MG63 (cell line): Measurements from ENCODE around the gene SESTD1. TPM values are rescaled to one million over a fixed set of nuclear protein-coding genes. Genes with fewer than 3 reads are reported as not detected.

Experiments used
- DNase-seq: peaks from one replicate; pipeline ENCODE4 v3.0.0-alpha.2; 2020
- H3K27me3 ChIP-seq: fragments of 250-450 bp; sonication (Bioruptor Pico); 2 replicates; pipeline ENCODE4 v1.5.1; 2020; ENCODE audit warnings: mild to moderate bottlenecking, moderate library complexity
- H3K36me3 ChIP-seq: fragments of 250-450 bp; sonication (Bioruptor Pico); 2 replicates; pipeline ENCODE4 v1.5.1; 2020; ENCODE audit warnings: mild to moderate bottlenecking, moderate library complexity
- H3K4me3 ChIP-seq: fragments of 250-450 bp; sonication (Bioruptor Pico); 2 replicates; pipeline ENCODE4 v1.5.1; 2020; ENCODE audit warnings: mild to moderate bottlenecking, moderate library complexity
- H3K9me3 ChIP-seq: fragments of 250-450 bp; sonication (Bioruptor Pico); 2 replicates; pipeline ENCODE4 v1.5.1; 2020; ENCODE audit warnings: mild to moderate bottlenecking, moderate library complexity
- total RNA-seq: library from RNA; depleted of rRNA; stranded (reverse); fragments of >200 nt; shearing (Covaris generic); gene quantifications from 2 replicates; pipeline ENCODE4 v1.2.3, GENCODE V29; 2014; ENCODE audit warnings: low replicate concordance

The SESTD1 gene
- total RNA-seq, 1 experiment from 2014 or later: 5.5 TPM

GRCh38 chr2:179272406-179273192, 8.0 kb upstream of the SESTD1 start:
- Histone ChIP-seq H3K9me3 (no peaks in the 10 kb centered on the region), H3K4me3 (no peak overlapping the region), H3K27me3 (no peaks in the 10 kb centered on the region), H3K36me3 (no peaks in the 10 kb centered on the region)
- DNase-seq: no peak

GRCh38 chr2:179270689-179271088, 6.1 kb upstream of the SESTD1 start:
- no peaks in the 10 kb centered on the region for H3K36me3 ChIP-seq
- H3K27me3 ChIP-seq: no peaks in the 10 kb centered on the region
- H3K4me3 ChIP-seq: no peak overlapping the region
- DNase-seq: no peak
- H3K9me3 ChIP-seq: no peaks in the 10 kb centered on the region

GRCh38 chr2:179268277-179268925, 3.8 kb upstream of the SESTD1 start:
- H3K27me3 ChIP-seq: no peaks in the 10 kb centered on the region
- no peaks in the 10 kb centered on the region for H3K36me3 ChIP-seq
- H3K4me3 ChIP-seq: no peak overlapping the region
- peak; percentile 71 for DNase-seq
- H3K9me3 ChIP-seq: no peaks in the 10 kb centered on the region

GRCh38 chr2:179266271-179266670, 1.6 kb upstream of the SESTD1 start:
- DNase-seq: no peak
- Histone ChIP-seq H3K4me3 (no peak overlapping the region), H3K36me3 (no peaks in the 10 kb centered on the region; the same call in 1 of the 2 replicates), H3K27me3 (no peaks in the 10 kb centered on the region), H3K9me3 (no peaks in the 10 kb centered on the region)

- H3K4me3 ChIP-seq: peak overlapping the region; percentile 42
- DNase-seq: no peak
- no peaks in the 10 kb centered on the region for H3K9me3 ChIP-seq
- no peaks in the 10 kb centered on the region; the same call in 1 of the 2 replicates for H3K36me3 ChIP-seq
- H3K27me3 ChIP-seq: no peaks in the 10 kb centered on the region
These were observed 464 bp upstream of the SESTD1 start for GRCh38 chr2:179265082-179265510.

DNA sequence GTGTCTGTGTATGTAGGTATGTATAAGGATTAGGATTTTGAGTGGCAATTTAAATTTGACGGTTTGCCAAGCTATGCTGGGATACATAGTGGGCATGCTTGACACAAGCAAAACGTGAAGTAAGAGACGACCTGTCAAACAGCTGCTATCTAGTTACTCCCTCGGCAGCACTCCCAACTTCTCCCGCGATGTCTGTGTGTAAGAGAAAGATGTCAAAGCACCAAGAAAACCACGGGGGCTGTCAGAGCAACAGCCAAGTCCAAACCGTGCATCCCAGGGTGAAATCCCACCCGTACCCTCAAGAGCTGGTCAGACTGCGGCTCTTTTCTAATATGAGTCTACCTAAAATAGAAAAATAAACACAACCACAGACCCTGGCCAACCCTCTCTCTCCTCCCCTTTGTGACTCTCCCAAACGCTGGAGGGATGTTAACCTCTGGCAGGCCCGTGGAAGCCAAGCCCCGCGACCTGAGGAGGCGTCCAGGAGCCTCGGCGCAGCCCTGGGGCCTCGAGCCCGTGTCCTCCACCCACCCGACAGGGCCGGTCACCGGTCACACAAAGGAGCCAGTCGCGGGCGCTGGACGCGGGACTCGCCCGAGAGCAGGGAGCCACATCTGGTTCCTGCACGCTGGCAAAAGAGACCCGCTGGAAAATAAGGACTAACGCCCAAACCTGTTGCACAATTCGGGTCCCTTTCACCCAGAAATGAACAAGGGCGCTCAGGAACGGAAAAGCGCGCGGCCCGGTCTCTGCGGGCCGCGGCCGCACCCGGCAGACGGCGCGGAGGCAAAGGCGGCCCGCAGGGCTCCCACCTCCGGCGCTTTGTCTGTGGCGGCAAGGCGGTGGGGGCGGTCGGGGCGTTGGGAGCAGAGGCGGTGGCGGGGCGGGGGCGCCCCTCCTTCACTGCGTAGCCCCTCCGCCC, 925 bp downstream of the SESTD1 start:
- H3K36me3 ChIP-seq: no peaks in the 10 kb centered on the region; the same call in 1 of the 2 replicates
- peak overlapping the region; percentile 60 for H3K4me3 ChIP-seq
- no peaks in the 10 kb centered on the region for H3K9me3 ChIP-seq
- DNase-seq: peak; percentile 50
- no peaks in the 10 kb centered on the region for H3K27me3 ChIP-seq

GRCh38 chr2:179263015-179263414, 1.6 kb downstream of the SESTD1 start:
- no peaks in the 10 kb centered on the region for H3K9me3 ChIP-seq
- no peaks in the 10 kb centered on the region for H3K27me3 ChIP-seq
- H3K36me3 ChIP-seq: no peaks in the 10 kb centered on the region; the same call in 1 of the 2 replicates
- peak overlapping the region; percentile 60 for H3K4me3 ChIP-seq
- DNase-seq: no peak

DNA sequence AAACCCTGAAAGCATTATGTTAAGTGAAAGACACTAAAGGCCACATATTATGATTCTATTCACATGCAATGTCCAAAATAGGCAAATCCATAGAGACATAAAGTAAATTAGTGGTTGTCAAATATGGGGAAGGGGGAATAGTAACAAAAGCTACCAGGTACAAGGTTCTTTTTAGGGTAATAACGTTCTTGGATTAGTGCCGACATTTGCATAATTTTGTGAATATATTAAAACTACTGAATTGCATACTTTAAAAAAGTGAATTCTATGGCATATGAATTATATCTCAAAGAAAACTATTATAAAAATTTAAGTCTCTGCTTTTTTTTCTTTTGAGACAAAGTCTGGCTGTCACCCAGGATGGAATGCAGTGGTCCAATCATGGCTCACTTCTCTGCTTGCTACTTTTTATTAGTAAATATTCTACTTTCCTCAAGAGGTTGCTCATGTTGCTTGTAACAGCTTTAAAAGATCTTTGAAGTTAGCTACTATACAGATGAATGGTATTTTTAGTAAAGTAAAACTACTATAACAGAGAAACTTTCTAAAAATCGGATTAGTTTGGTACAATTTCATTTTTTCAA, 2.5 kb downstream of the SESTD1 start:
- Histone ChIP-seq H3K9me3 (no peaks in the 10 kb centered on the region), H3K4me3 (no peak overlapping the region), H3K36me3 (no peaks in the 10 kb centered on the region; the same call in 1 of the 2 replicates), H3K27me3 (no peaks in the 10 kb centered on the region)
- no peak for DNase-seq

DNA sequence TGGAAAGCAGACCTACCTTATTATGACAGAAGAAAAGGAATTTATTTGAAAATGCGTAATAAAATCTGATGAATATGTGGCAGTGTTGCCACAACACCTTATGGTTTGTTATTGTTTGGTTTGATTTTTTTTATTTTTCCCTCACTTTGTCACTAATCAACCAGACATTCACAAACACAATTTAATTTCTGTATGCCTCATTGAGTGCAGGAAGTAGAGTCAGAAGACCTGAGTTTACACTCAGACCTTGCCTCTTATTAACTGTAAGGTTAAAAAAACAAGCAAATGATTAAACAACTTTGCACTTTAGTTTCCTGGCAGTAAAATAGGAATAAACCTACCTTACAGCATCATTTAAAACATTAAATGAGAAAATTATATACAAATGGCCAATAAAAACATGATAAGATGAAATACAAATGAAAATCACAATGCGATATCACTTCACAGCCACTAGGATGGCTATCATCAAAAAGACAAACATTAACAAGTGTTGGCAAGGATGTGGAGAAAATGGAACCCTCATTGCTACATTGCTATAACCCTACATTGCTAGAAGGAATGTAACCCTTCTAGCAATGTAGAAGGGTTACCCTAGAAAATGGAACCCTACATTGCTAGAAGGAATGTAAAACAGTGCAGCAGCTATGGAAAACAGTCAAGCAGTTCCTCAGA, 3.3 kb downstream of the SESTD1 start:
- Histone ChIP-seq H3K9me3 (no peaks in the 10 kb centered on the region), H3K4me3 (no peak overlapping the region), H3K27me3 (no peaks in the 10 kb centered on the region), H3K36me3 (no peaks in the 10 kb centered on the region; the same call in 1 of the 2 replicates)
- no peak for DNase-seq

DNA sequence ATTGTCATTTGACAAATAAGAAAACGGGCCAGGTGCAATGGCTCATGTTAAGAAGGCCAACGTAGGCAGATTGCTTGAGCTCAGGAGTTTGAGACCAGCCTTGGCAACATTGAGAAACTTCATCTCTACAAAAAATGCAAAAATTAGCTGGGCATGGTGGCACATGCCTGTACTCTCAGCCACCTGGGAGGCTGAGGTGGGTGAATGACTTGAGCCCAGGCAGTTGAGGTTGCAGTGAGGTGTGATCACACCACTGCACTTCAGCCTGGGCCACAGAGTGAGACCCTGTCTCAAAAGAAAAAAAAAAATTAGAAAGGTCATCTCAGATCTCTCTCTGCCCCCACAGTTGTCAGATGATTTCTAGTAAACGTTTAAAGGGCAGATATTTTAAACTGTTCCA, 4.4 kb downstream of the SESTD1 start:
- DNase-seq: no peak
- Histone ChIP-seq H3K36me3 (no peaks in the 10 kb centered on the region; the same call in 1 of the 2 replicates), H3K4me3 (no peak overlapping the region), H3K27me3 (no peaks in the 10 kb centered on the region), H3K9me3 (peaks cover 7% of the 10 kb centered on the region)

GRCh38 chr2:179255129-179255528, 9.5 kb downstream of the SESTD1 start:
- H3K9me3 ChIP-seq: peaks cover 7% of the 10 kb centered on the region

DNA sequence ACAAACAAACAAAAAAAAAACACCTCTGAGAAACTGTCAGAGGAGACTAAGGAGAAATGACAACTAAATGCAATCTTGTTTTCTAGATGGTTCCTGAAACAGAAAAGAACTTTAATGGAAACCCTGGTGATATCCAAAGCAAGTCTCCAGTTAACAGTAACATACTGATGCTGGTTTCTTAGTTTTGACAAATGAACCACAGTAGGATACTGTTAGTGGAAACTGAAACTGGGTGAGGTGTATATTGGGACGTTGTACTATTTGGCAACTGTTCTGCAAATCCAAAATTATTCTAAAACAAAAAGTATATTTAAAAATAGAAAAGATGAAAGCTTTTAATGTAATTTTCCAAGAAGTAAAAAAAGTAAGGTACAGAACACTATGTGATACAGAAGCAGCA, 11.4 kb downstream of the SESTD1 start:
- no peaks in the 10 kb centered on the region for H3K27me3 ChIP-seq
- peaks cover 7% of the 10 kb centered on the region for H3K9me3 ChIP-seq
- H3K4me3 ChIP-seq: no peak overlapping the region
- no peak for DNase-seq
- no peaks in the 10 kb centered on the region for H3K36me3 ChIP-seq

More at GRCh38 chr2:179255129-179255528, 9.5 kb downstream of the SESTD1 start:
- Histone ChIP-seq H3K27me3 (no peaks in the 10 kb centered on the region), H3K4me3 (no peak overlapping the region), H3K36me3 (no peaks in the 10 kb centered on the region)
- DNase-seq: no peak

DNA sequence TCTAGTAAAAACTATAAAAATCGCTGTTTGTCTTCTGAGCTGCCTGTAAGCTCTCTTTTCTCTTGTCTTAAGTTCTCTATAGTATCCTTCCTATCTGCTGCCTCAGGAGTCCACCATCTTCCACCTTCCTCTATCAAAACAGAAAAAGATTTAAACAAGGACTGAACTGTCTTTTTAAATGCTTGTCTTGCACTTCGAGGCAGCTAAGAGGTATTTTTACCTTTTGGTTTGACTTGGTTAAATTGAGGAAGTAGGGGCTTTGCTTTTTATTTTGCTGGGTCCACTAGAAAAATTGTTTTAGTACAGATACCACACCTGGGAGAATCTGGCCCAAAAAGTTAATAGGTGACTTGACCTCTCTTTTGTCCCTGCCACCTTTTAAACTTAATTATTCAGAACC, 12.2 kb downstream of the SESTD1 start:
- no peaks in the 10 kb centered on the region for H3K27me3 ChIP-seq
- H3K9me3 ChIP-seq: peaks cover 7% of the 10 kb centered on the region
- DNase-seq: no peak
- no peaks in the 10 kb centered on the region for H3K36me3 ChIP-seq
- no peak overlapping the region for H3K4me3 ChIP-seq

DNA sequence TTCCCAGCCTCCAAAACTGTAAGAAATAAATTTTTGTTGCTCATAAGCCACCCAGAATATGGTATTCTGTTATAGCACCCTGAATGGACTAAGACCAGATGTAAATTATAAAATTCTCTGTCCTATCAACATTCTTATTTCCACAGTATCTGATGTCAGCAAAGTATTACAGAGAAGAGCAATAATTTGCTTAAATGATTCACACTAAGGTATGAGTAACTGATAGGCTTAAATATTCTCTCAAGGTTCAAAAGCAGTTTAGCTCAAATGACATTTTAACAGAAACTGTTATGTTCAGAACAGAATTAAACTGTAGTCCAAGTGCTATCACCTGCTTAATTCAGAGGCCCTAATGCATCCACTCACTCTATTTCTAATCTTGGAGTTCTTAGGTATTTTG, 12.8 kb downstream of the SESTD1 start:
- Histone ChIP-seq H3K27me3 (no peaks in the 10 kb centered on the region), H3K9me3 (peaks cover 7% of the 10 kb centered on the region), H3K4me3 (no peak overlapping the region), H3K36me3 (no peaks in the 10 kb centered on the region)
- DNase-seq: no peak

DNA sequence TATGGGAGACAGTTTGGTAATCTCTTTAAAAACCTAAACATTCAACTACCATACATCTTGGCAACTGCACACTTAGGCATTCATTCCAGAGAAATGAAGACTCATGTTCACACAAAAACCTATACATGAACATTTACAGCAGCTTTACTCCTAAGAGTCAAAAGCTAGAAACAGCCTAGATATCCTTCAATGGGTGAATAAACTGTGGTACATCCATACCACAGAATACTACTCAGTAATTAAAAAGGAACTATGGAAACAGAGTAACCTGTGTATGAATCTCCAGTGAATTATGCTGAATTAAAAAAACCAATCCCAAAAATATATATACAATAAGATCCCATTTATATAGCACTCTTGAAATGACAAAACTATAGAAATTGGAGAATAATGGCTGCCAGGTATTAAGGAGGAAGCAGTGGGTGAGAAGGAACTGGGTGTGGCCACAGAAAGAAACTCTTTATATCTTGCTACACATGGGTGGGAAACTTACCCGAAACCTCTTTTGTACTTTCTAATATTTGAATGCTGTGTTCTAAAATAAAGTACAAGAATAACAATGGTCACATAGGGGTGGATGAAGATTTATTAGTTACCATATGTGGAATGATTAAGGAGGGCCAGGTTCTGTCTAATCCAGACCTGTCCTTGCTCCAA, 13.7 kb downstream of the SESTD1 start:
- H3K27me3 ChIP-seq: no peaks in the 10 kb centered on the region
- no peaks in the 10 kb centered on the region for H3K36me3 ChIP-seq
- H3K4me3 ChIP-seq: no peak overlapping the region
- peaks cover 9% of the 10 kb centered on the region for H3K9me3 ChIP-seq
- DNase-seq: no peak
